Fibroblast of lung (primary cell): ENCODE measurements around the gene CMTM1. TPM values are rescaled to one million over a fixed set of nuclear protein-coding genes. Genes with fewer than 3 reads are reported as not detected.
A peak's percentile ranks its signal among the peaks of the same experiment; 100 is the strongest.

Experiments
- DNase-seq, 2 donors: peaks; one replicate each; pipeline versions ENCODE4 v3.0.0 to v3.0.0-alpha.2; 2010; ENCODE audit warnings: low read depth in 2 of 2
- H2AFZ ChIP-seq: 2 replicates; pipeline ENCODE4 v1.5.1; 2012; ENCODE audit warnings: low read length, control low read depth, inconsistent platforms
- H3K27ac ChIP-seq: 2 replicates; pipeline ENCODE4 v1.5.1; 2011; ENCODE audit warnings: low read length, control low read depth; ENCODE audit not compliant: insufficient read depth
- H3K27me3 ChIP-seq: 2 replicates; pipeline ENCODE4 v1.5.1; 2011; ENCODE audit warnings: mild to moderate bottlenecking, low read length; ENCODE audit not compliant: control insufficient read depth, insufficient read depth
- H3K36me3 ChIP-seq: 2 replicates; pipeline ENCODE4 v1.5.1; 2011; ENCODE audit warnings: low read length; ENCODE audit not compliant: control insufficient read depth, insufficient read depth
- H3K4me1 ChIP-seq: 2 replicates; pipeline ENCODE4 v1.5.1; 2011; ENCODE audit warnings: low read length; ENCODE audit not compliant: control insufficient read depth, insufficient read depth; ENCODE audit errors: extremely low read depth
- H3K4me2 ChIP-seq: 2 replicates; pipeline ENCODE4 v1.5.1; 2011; ENCODE audit warnings: low read length, control low read depth; ENCODE audit not compliant: insufficient read depth; ENCODE audit errors: extremely low read depth
- H3K4me3 ChIP-seq, 4 experiments: fragments of 200-600 bp in 1 of 4; sonication (generic) in 1 of 4; replicated peaks in 1 of 4; 2 replicates each; pipeline ENCODE4 v1.5.1; 2011 to 2016; ENCODE audit warnings: low read length in 4 of 4, low read depth in 3 of 4, mild to moderate bottlenecking in 3 of 4, control low read depth in 2 of 4, inconsistent platforms in 1 of 4, mixed read lengths in 1 of 4; ENCODE audit not compliant: insufficient read depth in 1 of 4; ENCODE audit errors: control extremely low read depth in 1 of 4
- H3K79me2 ChIP-seq: 2 replicates; pipeline ENCODE4 v1.5.1; 2012; ENCODE audit warnings: mild to moderate bottlenecking, low read length, inconsistent platforms; ENCODE audit not compliant: control insufficient read depth, insufficient read depth
- H3K9ac ChIP-seq: 2 replicates; pipeline ENCODE4 v1.5.1; 2011; ENCODE audit warnings: mild to moderate bottlenecking, low read length, control low read depth; ENCODE audit not compliant: insufficient read depth
- H3K9me3 ChIP-seq: 2 replicates; pipeline ENCODE4 v1.5.1; 2012; ENCODE audit warnings: low read depth, low read length; ENCODE audit not compliant: control insufficient read depth, insufficient read depth
- H4K20me1 ChIP-seq: 2 replicates; pipeline ENCODE4 v1.5.1; 2011; ENCODE audit warnings: low read length; ENCODE audit not compliant: control insufficient read depth, insufficient read depth; ENCODE audit errors: extremely low read depth
- CTCF ChIP-seq, 2 donors: IDR thresholded peaks in 1 of 2; conservative IDR thresholded peaks in 1 of 2; 1 replicate in 1 of 2; 2 replicates in 1 of 2; pipeline ENCODE4 v1.5.1; 2011 to 2012; ENCODE audit warnings: low read length in 2 of 2, control low read depth in 1 of 2, inconsistent platforms in 1 of 2, low read depth in 1 of 2, mild to moderate bottlenecking in 1 of 2
- EZH2 ChIP-seq: IDR thresholded peaks from 2 replicates; pipeline ENCODE4 v1.5.1; 2012; ENCODE audit warnings: low read length, control low read depth, mild to moderate bottlenecking; ENCODE audit errors: missing control alignments
- polyA plus RNA-seq, 2 donors: library from polyadenylated mRNA; depleted of rRNA in 1 of 2; stranded (reverse) in 1 of 2; unstranded in 1 of 2; fragments of >200 nt; gene quantifications; 2 replicates each; pipeline ENCODE4 v1.2.1, GENCODE V29; 2011 to 2012; ENCODE audit warnings: missing spikeins in 1 of 2
- total RNA-seq: library from RNA; depleted of rRNA; stranded (reverse); fragments of >200 nt; gene quantifications from 2 replicates; pipeline ENCODE4 v1.2.1, GENCODE V29; 2014

CMTM1 gene
- total and polyA plus RNA-seq, 2 donors (not counting 1 experiment from before 2014, with no cell fraction given) = 0.99 to 1.5 TPM

- H3K36me3 ChIP-seq = peaks cover 5% of the 10 kb centered on the region
- no peaks in the 10 kb centered on the region for H3K27me3 ChIP-seq
- peaks cover 24% of the 10 kb centered on the region for H3K4me1 ChIP-seq
- no peak overlapping the region for H3K9ac ChIP-seq
- H3K9me3 ChIP-seq = no peaks in the 10 kb centered on the region
- no peaks in the 10 kb centered on the region for H3K79me2 ChIP-seq
- TF ChIP-seq EZH2 = no peak
- TF ChIP-seq CTCF (conservative IDR thresholded peaks at IDR 0.05 in 1 of 2, IDR thresholded peaks at IDR 0.05 in 1 of 2; ENCODE audit: low read depth in 1 of 2, low read length in 2 of 2) = no peak
- no peak overlapping the region for H3K4me3 ChIP-seq
- H3K4me2 ChIP-seq = no peak overlapping the region
- no peaks in the 10 kb centered on the region for H4K20me1 ChIP-seq
- no peak overlapping the region for H3K27ac ChIP-seq
- H2AFZ ChIP-seq = no peak overlapping the region
- peak in 1 of 2 donors; percentile 63 for DNase-seq
Measured at GRCh38 chr16:66616592-66616991, 50.4 kb downstream of the CMTM1 start.

GRCh38 chr16:66617010-66617434 lies 50.8 kb downstream of the CMTM1 start:
- H3K27me3 ChIP-seq = no peaks in the 10 kb centered on the region
- no peak overlapping the region for H3K4me2 ChIP-seq
- no peak overlapping the region for H3K4me3 ChIP-seq
- no peaks in the 10 kb centered on the region for H3K79me2 ChIP-seq
- DNase-seq = peak in 1 of 2 donors; percentile 46
- H2AFZ ChIP-seq = no peak overlapping the region
- TF ChIP-seq CTCF (conservative IDR thresholded peaks at IDR 0.05 in 1 of 2, IDR thresholded peaks at IDR 0.05 in 1 of 2; ENCODE audit: low read depth in 1 of 2, low read length in 2 of 2) (no peak), EZH2 (no peak)
- no peaks in the 10 kb centered on the region for H4K20me1 ChIP-seq
- H3K27ac ChIP-seq = no peak overlapping the region
- no peak overlapping the region for H3K9ac ChIP-seq
- peaks cover 5% of the 10 kb centered on the region for H3K36me3 ChIP-seq
- H3K4me1 ChIP-seq = peaks cover 24% of the 10 kb centered on the region
- H3K9me3 ChIP-seq = no peaks in the 10 kb centered on the region

DNA sequence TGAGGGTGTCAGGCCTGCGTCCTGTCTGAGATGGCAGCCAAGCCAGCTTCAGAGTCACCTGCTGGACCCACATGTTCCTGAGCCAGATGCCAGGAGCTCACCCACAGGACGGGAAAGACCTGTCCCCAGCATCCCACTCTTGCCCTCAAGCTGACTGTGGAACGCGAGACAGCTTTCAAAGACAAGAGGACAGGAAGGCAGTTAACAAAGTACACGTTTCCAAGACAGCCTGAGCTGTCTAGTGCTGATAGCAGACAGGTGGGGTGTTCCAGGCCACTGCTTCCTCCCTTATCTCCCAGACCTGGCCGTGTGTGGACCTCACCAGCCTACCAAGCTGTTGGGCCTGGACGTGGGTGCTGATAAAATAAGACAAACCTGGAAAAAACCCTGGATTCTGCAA lies 51.5 kb downstream of the CMTM1 start:
- no peak overlapping the region for H3K27ac ChIP-seq
- peaks cover 24% of the 10 kb centered on the region for H3K4me1 ChIP-seq
- no peak overlapping the region for H2AFZ ChIP-seq
- H3K79me2 ChIP-seq = no peaks in the 10 kb centered on the region
- H3K4me2 ChIP-seq = no peak overlapping the region
- no peak overlapping the region for H3K4me3 ChIP-seq
- H3K9ac ChIP-seq = no peak overlapping the region
- DNase-seq = peak in 1 of 2 donors; percentile 25
- H4K20me1 ChIP-seq = no peaks in the 10 kb centered on the region
- H3K36me3 ChIP-seq = peaks cover 1% of the 10 kb centered on the region
- TF ChIP-seq EZH2 (no peak), CTCF (conservative IDR thresholded peaks at IDR 0.05 in 1 of 2, IDR thresholded peaks at IDR 0.05 in 1 of 2; ENCODE audit: low read depth in 1 of 2, low read length in 2 of 2) (no peak)
- H3K27me3 ChIP-seq = no peaks in the 10 kb centered on the region
- H3K9me3 ChIP-seq = no peaks in the 10 kb centered on the region
